GM15510 (cell line): ENCODE data around the gene CLIP4.

Source experiments
- POLR2A ChIP-seq: IDR thresholded peaks from 3 replicates; pipeline ENCODE4 v1.6.1; 2011; ENCODE audit warnings: borderline replicate concordance; ENCODE audit not compliant: insufficient read length; ENCODE audit errors: extremely low read depth

CLIP4 gene

DNA sequence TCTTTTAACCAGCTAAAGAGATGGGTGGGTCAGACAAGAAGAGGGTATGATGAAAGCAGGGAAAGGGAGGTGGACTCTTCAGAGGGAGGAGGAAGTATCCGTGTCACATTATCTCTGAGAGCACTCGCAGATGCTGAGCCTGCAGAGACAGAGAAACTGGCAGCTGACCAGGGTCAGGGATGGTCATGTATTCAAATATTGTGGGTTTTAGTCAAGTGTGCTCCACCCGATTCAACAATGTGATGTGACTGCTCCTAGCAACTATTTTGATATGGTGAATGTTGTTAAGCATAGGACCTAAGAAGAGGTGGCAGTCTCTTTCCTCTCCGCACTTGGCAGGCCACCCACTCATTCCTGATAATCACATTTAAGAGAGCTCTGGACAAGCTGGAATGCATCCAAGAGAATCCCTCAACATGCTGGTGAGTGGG lies 1.3 kb upstream of the CLIP4 start:
- no peak for TF ChIP-seq POLR2A

GRCh38 chr2:29114586-29114945 lies 649 bp upstream of the CLIP4 start:
- no peak for TF ChIP-seq POLR2A

DNA sequence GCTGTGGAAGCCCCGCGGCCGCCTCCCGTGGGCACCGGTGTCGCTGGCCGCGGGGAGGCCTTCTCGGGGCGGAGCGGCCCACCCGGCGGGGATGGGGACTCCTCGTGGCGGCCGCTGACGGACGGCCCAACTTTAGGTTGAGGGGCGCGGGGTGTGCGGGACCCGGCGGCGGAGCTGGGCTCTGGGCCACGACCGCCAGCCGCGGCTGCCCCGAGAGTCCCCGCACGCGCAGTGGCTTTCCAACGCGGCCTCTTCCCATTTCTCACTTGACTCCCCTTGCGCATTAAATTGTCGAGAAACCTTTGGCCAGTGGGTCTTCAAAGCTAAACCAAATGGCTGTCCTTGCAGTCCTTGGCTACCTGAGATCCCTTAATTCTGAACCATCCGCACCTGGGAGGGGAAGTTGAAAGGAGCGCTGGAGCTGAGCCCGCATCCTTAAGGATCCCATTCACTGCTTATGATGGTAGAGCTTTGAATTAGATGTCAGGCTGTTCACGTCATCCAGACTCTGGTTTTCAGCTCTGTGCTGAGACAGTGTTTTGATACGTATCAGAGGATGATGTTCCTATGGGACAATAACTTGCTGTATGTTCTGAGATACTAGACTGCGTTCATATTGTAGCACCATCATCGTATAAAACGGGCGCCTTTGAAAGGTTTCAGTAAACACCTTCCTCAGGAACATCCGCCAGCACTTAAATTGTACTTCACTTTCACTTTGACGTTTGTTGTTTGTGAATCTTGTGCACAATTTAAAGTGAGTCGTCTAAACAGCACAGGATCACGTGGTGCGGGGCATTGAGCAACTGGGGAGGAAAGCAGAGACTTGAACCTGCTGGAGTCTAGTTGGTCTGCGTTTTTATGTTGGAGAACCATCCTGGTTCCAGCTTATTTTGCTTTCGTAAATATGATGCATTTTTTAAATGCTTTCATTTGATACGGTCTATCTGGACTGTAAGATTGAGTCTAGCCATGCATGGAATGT lies 874 bp downstream of the CLIP4 start:
- no peak for TF ChIP-seq POLR2A

- TF ChIP-seq POLR2A, result no peak
These were observed 2.6 kb downstream of the CLIP4 start for GRCh38 chr2:29117636-29118303.

GRCh38 chr2:29119211-29119610 lies 4.0 kb downstream of the CLIP4 start:
- no peak for TF ChIP-seq POLR2A

DNA sequence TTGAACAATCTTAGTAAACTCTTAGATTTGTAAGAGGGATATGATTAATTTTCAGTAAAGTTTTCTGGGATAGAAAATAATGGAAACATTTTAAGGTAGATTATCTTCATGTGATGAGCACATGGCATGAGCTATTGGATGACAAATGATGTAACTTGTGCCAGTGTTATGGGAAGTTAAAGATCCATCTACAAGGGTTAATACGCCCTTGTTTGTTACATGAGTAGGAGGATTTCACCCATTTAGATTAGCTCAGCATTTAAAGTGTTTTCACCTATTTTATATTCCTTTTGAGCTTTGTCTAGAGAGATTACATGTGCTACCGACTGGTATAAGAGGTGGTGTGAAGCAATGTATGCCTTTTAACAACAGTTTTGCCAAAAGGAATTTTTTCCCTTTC lies 5.6 kb downstream of the CLIP4 start:
- TF ChIP-seq POLR2A, result no peak

GRCh38 chr2:29123617-29124349 lies 8.6 kb downstream of the CLIP4 start:
- no peak for TF ChIP-seq POLR2A

GRCh38 chr2:29124504-29124903 lies 9.3 kb downstream of the CLIP4 start:
- no peak for TF ChIP-seq POLR2A

DNA sequence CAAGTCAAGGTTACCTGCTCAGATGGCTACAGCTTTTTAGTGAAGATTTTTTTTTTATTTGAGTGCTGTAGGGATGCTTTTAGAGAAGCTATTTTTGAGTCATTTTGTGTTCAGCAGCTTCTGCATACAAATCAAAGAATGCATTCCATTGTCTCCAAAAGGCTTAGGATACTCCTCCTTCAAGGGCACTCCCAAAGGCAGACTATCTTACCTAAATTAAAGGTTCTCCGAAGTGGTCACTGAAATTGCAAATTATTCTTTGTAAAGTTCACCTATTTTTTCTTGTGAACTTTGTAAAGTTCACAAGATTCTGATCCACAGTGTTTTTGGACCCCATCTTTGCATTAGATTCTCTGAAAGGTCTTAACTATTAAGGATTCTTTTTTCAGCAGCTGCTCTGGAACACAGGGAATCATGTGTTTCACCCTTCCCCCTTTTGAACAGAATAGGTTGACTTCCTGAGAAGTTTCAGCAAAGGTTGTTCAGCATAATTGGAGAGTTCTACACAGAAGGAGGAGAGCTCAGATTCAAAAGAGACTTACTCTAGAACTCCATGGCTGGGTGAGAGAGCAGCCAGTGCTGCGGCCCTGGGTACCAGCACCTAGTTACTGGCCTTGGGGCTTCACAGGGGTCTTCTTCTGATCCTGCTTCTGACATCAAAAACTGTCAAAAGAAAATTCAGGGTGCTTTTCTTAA lies 14.5 kb downstream of the CLIP4 start:
- no peak for TF ChIP-seq POLR2A

DNA sequence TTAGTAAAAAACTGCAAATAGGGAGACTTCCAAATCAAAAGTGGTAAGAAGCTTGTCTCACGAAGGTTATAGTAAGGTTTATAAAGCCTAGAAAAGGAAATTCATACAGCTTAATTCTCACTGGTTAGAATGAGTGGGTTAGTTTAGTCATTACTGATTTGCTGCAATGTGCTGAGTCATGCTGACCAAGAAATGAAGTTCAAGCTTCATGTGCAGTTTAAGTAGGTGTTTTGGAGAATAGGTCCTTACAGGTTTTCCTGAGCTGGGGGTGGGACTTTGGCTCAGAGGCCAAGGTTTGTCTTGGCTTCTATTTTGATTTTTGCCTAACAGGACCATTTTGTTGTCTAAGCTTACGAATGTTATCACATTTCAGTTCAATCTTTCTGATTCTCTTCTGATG lies 15.1 kb downstream of the CLIP4 start:
- no peak for TF ChIP-seq POLR2A

DNA sequence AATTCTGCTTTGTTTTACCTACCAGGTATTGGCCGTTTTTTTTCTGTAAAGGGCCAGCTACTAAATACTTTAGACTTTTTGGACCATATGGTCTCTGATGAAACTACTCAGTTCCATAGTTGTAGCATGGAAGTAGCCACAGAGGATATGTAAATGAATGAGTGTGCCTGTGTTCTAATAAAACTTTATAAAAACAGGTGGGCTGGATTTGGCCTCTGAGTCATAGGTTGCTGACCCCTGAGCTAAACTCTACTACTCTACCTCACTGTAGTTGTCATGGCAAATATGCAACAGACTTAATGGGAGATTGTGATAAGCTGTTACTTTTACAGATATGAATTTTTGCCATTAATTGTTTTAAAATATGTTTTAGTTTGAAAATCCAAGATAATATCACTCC lies 19.7 kb downstream of the CLIP4 start:
- no peak for TF ChIP-seq POLR2A

DNA sequence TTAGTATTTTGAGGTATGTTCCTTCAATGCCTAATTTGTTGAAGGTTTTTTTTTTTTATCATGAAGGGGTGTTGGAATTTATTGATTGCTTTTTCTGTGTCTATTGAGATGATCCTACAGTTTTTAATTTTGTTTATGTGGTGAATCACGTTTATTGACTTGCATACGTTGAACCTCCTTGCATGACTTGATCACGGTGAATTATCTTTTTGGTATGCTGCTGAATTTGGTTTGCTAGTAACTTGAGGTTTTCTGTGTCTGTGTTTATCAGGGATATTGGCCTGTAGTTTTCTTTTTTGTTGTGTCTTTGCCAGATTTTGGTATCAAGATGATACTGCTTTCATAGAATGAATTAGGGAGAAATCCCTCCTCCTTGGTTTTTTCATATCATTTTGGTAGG lies 23.9 kb downstream of the CLIP4 start:
- no peak for TF ChIP-seq POLR2A

DNA sequence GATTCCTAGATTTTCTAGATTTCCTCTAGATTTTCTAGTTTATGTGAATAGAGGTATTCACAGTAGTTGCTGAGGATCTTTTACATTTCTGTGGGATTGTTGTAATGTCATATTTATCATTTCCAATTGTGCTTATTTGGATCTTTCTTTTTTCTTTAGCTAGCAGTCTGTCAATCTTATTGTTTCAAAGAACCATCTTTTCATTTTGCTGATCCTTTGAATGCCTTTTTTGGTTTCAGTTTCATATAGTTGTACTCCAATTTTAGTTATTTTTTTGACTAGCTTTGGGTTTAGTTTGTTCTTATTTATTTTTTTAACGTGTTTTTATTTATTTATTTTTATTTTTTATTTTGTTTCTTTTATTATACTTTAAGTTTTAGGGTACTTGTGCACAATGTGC lies 24.5 kb downstream of the CLIP4 start:
- no peak for TF ChIP-seq POLR2A

DNA sequence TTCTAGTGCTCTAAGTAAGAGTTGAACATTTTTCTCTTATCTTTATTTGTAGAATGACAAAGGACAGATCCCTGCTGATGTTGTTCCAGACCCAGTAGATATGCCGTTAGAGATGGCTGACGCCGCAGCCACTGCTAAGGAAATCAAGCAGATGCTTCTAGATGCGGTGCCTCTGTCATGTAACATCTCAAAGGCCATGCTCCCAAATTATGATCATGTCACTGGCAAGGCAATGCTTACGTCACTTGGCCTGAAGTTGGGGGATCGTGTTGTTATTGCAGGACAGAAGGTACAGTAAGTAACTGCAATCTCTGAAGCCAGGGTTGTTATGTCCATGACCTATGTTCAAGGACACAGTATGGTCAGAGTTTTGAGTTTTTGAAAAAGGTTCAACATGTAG lies 28.4 kb downstream of the CLIP4 start:
- no peak for TF ChIP-seq POLR2A

DNA sequence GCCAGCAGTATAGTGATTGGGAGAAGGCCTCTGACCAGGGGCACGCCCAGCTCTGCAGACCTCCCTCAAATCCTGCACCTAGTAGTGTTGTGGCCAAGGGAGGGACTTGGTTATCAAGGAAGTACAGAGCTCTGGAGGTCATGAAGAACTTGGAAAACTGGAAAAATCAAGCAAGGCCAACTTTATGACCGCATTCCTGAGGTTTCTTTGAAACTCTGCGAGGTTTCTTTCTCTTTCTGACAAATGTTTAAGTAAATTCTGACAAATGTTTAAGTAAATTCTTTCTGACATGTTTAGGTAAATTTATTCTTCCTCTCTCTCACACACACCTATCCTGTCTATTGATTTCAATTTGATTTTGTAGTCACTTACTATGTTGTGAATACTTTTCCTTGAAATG lies 31.0 kb downstream of the CLIP4 start:
- TF ChIP-seq POLR2A, result no peak
